Adrenal gland (tissue), 12 donors: Measurements from ENCODE around the gene PEPD. TPM values are rescaled to one million over a fixed set of nuclear protein-coding genes. Genes with fewer than 3 reads are reported as not detected.
A peak's percentile ranks its signal among the peaks of the same experiment; 100 is the strongest.

Experiments used
- DNase-seq, 7 donors: peaks; one replicate each; pipeline ENCODE4 v3.0.0-alpha.2; 2019 to 2020
- H3K27ac ChIP-seq, 5 donors: fragments of 200-600 bp; sonication (generic) in 4 of 5; 1 replicate in 3 of 5; 2 replicates in 2 of 5; pipeline versions ENCODE4 v1.5.1 to v1.8.0; 2016 to 2020; ENCODE audit warnings: mild to moderate bottlenecking in 1 of 5
- H3K27me3 ChIP-seq: fragments of 200-600 bp; 2 replicates; pipeline ENCODE4 v1.8.0; 2021
- H3K36me3 ChIP-seq, 2 donors: fragments of 200-600 bp; replicated peaks in 1 of 2; 1 replicate in 1 of 2; 2 replicates in 1 of 2; pipeline versions ENCODE4 v1.5.1 to v1.8.0; 2018 to 2022
- H3K4me1 ChIP-seq, 2 donors: fragments of 200-600 bp; replicated peaks in 1 of 2; 1 replicate in 1 of 2; 2 replicates in 1 of 2; pipeline versions ENCODE4 v1.5.1 to v1.8.0; 2018 to 2021
- H3K4me3 ChIP-seq, 4 donors: fragments of 200-600 bp; sonication (generic) in 3 of 4; one replicate each; pipeline ENCODE4 v1.5.1; 2016 to 2018
- H3K9me3 ChIP-seq, 3 donors: fragments of 200-600 bp; sonication (generic) in 1 of 3; replicated peaks in 1 of 3; 1 replicate in 2 of 3; 2 replicates in 1 of 3; pipeline versions ENCODE4 v1.5.1 to v1.8.0; 2016 to 2021
- CTCF ChIP-seq, 6 experiments: fragments of 450-650 bp in 4 of 6; fragments of 200-600 bp in 2 of 6; sonication (generic) in 1 of 6; IDR thresholded peaks; 1 replicate in 5 of 6; 2 replicates in 1 of 6; pipeline versions ENCODE4 v1.5.1 to v1.8.0; 2016 to 2021; ENCODE audit warnings: antibody characterized with exemption in 6 of 6, mild to moderate bottlenecking in 2 of 6, moderate library complexity in 1 of 6
- POLR2A ChIP-seq, 2 donors: fragments of 450-650 bp; IDR thresholded peaks; one replicate each; pipeline ENCODE4 v1.6.1; 2017; ENCODE audit warnings: antibody characterized with exemption in 2 of 2, mild to moderate bottlenecking in 2 of 2, moderate library complexity in 1 of 2
- WGBS, 4 donors: extraction: QIAGEN DNeasy Blood & Tissue Kit in 2 of 4; methylation state at CpG; one replicate each; pipeline versions ENCODE4 v1.1.5 to v1.1.7; 2013 to 2017; 5-methylcytosine and 5-hydroxymethylcytosine counted together
- intact Hi-C, 2 donors: fragments of 100-400 bp; cut with DNase I; formaldehyde crosslinking; loops; one replicate each; pipeline versions ENCODE4 v1.14.1 to v1.15.0; 2022 to 2023
- polyA plus RNA-seq, 3 donors: library from polyadenylated mRNA; stranded (reverse); fragments of 200-250 nt in 2 of 3; fragments of 350-450 nt in 1 of 3; fragmentation: Illumina TruSeq in 1 of 3; extraction: RNeasy Lipid Tissue Mini Kit (QIAGEN cat#74804) in 1 of 3; gene quantifications; one replicate each; pipeline ENCODE4 v1.2.3, GENCODE V29; 2013 to 2014
- total RNA-seq, 9 donors: library from RNA; depleted of rRNA in 4 of 9; stranded (reverse); fragments of >200 nt in 4 of 9; fragments of 120-200 nt in 1 of 9; fragmentation: NEBNext Ultra II Directional in 1 of 9; extraction: Animal tissue kit (Norgen Biotek cat#: 25700) in 1 of 9; gene quantifications; one replicate each; pipeline versions ENCODE4 v1.1.0 to v1.2.4, GENCODE V29; 2013 to 2023
- donor health status: healthy with polysubstance abuse.
- donor health status: Bipolar disorder and iron deficiency.
- donor health status: DM: yes; HTN: yes; CAD: no.
- donor health status: DM: no; HTN: no; CAD: no.
- donor health status: DM: no; HTN: no; CAD: no.
- donor health status: DM: yes; HTN: yes; CAD: no.

The PEPD gene
- total and polyA plus RNA-seq, 12 donors = 24.4 to 311 (median 116) TPM

- H3K27ac ChIP-seq = no peak overlapping the region
- WGBS, 4 donors = 94 to 97% (median 95%) methylated on average over 31 to 32 of the region's 32 CpGs
- H3K4me3 ChIP-seq = no peak overlapping the region
- intact Hi-C loops = no loop called here
- DNase-seq = peak in 2 of 7 donors; percentile 10 to 40
- no peaks in the 10 kb centered on the region for H3K27me3 ChIP-seq
- H3K9me3 ChIP-seq = no peaks in the 10 kb centered on the region
- TF ChIP-seq CTCF (IDR thresholded peaks at IDR 0.05) (no peak), POLR2A (IDR thresholded peaks at IDR 0.05) (no peak)
- H3K4me1 ChIP-seq = no peaks in the 10 kb centered on the region
- H3K36me3 ChIP-seq = no peaks in the 10 kb centered on the region
Observed at GRCh38 chr19:33443638-33444561, 77.7 kb downstream of the PEPD start.

DNA sequence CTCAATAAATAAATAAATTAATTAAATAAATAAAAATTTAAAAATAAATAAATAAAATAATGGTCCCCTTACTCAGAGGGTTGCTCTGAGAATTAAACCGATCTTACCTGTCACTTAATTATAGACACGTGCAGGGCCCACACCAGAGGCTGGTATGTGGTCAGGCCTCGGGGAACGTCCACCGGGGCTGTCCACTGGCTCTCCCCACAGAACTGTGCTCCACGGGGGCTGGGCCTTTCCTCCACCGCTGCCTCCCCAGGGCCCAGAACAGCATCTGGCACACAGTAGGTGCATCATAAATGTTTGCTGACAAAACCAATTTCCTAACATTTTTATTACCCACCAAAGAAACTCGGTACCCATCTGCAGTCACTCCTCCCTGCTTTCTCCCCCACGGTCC, 78.9 kb downstream of the PEPD start:
- peak in 1 of 7 donors; percentile 21 for DNase-seq
- no peaks in the 10 kb centered on the region for H3K4me1 ChIP-seq
- intact Hi-C loops = no loop called here
- H3K27me3 ChIP-seq = no peaks in the 10 kb centered on the region
- TF ChIP-seq POLR2A (IDR thresholded peaks at IDR 0.05) (no peak), CTCF (IDR thresholded peaks at IDR 0.05) (no peak)
- no peaks in the 10 kb centered on the region for H3K9me3 ChIP-seq
- H3K4me3 ChIP-seq = no peak overlapping the region
- WGBS, 4 donors = 92 to 97% (median 96%) methylated on average over 9 of the region's 9 CpGs
- H3K27ac ChIP-seq = no peak overlapping the region
- H3K36me3 ChIP-seq = no peaks in the 10 kb centered on the region

DNA sequence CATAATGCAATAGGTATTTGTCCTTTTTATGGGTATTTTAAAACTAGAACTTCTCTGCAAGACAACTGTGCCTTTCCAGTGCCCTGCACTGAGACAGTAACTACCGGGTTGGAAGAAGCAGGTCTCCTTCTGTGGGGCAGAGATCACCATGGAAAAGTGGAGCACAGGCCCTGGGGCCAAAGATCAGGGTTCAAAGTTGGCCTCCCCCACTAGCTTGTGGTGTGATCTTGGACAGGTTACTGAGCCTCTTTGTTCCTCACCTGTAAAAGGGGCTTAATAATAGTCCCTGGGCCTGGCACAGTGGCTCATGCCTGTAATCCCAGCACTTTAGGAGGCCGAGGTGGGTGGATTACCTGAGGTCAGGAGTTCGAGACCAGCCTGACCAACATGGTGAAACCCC, 79.8 kb downstream of the PEPD start:
- Histone ChIP-seq H3K27me3 (no peaks in the 10 kb centered on the region), H3K27ac (no peak overlapping the region), H3K9me3 (no peaks in the 10 kb centered on the region), H3K4me3 (no peak overlapping the region), H3K4me1 (no peaks in the 10 kb centered on the region), H3K36me3 (no peaks in the 10 kb centered on the region)
- intact Hi-C loops = no loop called here
- 83 to 89% (median 88%) methylated on average over 3 of the region's 3 CpGs for WGBS, 4 donors
- DNase-seq = peak in 1 of 7 donors; percentile 21
- TF ChIP-seq POLR2A (IDR thresholded peaks at IDR 0.05) (no peak), CTCF (IDR thresholded peaks at IDR 0.05) (no peak)

DNA sequence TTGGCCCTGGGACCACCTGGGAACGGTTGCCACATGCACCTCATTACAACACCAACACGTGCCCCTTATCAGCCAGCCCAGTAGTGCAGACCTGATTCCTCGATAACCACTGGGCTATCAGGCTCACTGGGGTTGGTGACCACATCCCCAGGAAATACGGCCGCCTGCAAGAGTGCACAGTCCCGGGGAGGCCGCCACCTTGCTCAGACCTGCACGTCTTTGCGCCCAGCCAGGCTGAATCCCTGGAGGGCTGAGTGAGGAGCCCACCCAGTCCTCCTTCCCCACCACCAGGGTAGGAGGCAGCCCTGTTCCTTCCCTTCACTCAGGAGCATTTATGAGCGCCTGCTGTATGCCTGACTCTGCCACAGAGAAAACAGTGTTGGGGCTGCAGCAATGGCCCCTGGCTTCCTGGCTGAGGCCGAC, 80.3 kb downstream of the PEPD start:
- 84 to 100% (median 85%) methylated on average over 1 to 11 of the region's 11 CpGs for WGBS, 4 donors
- no peaks in the 10 kb centered on the region for H3K36me3 ChIP-seq
- DNase-seq = peak in 1 of 7 donors; percentile 29
- TF ChIP-seq CTCF (IDR thresholded peaks at IDR 0.05) (no peak), POLR2A (IDR thresholded peaks at IDR 0.05) (no peak)
- H3K9me3 ChIP-seq = no peaks in the 10 kb centered on the region
- no peak overlapping the region for H3K27ac ChIP-seq
- no peaks in the 10 kb centered on the region for H3K27me3 ChIP-seq
- intact Hi-C loops = no loop called here
- H3K4me1 ChIP-seq = no peaks in the 10 kb centered on the region
- H3K4me3 ChIP-seq = no peak overlapping the region
